ENCODE measurements around the gene PKN2.

PKN2 gene

DNA sequence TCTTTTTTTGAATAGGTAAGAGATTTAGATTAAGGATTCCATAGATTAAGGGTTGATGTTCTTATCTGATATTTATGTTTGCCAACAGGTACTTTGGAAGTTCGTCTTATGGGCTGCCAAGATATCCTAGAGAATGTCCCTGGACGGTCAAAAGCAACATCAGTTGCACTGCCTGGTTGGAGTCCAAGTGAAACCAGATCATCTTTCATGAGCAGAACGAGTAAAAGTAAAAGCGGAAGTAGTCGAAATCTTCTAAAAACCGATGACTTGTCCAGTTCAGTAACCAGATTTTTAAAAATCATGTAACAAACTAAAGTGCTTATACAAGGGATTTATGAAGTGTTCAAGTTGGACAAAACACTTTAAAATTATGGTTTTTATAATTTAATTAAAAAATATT lies 100.5 kb downstream of the PKN2 start:
- Histone ChIP-seq H3K4me2 (ENCODE audit: insufficient read depth, low read length) (no peak overlapping the region), H3K27me3 (ENCODE audit: insufficient read depth, low read length, poor library complexity) (no peaks in the 10 kb centered on the region), H3K79me2 (ENCODE audit: insufficient read depth, low read length) (no peaks in the 10 kb centered on the region), H2AFZ (ENCODE audit: low read depth, low read length) (no peak overlapping the region), H3K9ac (ENCODE audit: low read depth, low read length) (no peak overlapping the region), H3K27ac (ENCODE audit: low read length) (no peak overlapping the region), H3K4me3 (ENCODE audit: low read depth in 1 of 2, low read length in 2 of 2) (no peak overlapping the region), H3K4me1 (ENCODE audit: insufficient read depth, low read length) (no peaks in the 10 kb centered on the region), H3K36me3 (ENCODE audit: insufficient read depth, low read length) (peaks cover 80% of the 10 kb centered on the region), H4K20me1 (ENCODE audit: insufficient read depth, low read length) (no peaks in the 10 kb centered on the region), H3K9me3 (ENCODE audit: insufficient read depth, low read length, severe bottlenecking) (no peaks in the 10 kb centered on the region)
- ATAC-seq (ENCODE audit: insufficient read depth, low read depth) (no peak), DNase-seq (no peak)
- TF ChIP-seq, protein P1, sequence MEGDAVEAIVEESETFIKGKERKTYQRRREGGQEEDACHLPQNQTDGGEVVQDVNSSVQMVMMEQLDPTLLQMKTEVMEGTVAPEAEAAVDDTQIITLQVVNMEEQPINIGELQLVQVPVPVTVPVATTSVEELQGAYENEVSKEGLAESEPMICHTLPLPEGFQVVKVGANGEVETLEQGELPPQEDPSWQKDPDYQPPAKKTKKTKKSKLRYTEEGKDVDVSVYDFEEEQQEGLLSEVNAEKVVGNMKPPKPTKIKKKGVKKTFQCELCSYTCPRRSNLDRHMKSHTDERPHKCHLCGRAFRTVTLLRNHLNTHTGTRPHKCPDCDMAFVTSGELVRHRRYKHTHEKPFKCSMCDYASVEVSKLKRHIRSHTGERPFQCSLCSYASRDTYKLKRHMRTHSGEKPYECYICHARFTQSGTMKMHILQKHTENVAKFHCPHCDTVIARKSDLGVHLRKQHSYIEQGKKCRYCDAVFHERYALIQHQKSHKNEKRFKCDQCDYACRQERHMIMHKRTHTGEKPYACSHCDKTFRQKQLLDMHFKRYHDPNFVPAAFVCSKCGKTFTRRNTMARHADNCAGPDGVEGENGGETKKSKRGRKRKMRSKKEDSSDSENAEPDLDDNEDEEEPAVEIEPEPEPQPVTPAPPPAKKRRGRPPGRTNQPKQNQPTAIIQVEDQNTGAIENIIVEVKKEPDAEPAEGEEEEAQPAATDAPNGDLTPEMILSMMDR (IDR thresholded peaks at IDR 0.05; ENCODE audit: borderline replicate concordance, extremely low read depth, low read length, poor library complexity, severe bottlenecking): no peak

DNA sequence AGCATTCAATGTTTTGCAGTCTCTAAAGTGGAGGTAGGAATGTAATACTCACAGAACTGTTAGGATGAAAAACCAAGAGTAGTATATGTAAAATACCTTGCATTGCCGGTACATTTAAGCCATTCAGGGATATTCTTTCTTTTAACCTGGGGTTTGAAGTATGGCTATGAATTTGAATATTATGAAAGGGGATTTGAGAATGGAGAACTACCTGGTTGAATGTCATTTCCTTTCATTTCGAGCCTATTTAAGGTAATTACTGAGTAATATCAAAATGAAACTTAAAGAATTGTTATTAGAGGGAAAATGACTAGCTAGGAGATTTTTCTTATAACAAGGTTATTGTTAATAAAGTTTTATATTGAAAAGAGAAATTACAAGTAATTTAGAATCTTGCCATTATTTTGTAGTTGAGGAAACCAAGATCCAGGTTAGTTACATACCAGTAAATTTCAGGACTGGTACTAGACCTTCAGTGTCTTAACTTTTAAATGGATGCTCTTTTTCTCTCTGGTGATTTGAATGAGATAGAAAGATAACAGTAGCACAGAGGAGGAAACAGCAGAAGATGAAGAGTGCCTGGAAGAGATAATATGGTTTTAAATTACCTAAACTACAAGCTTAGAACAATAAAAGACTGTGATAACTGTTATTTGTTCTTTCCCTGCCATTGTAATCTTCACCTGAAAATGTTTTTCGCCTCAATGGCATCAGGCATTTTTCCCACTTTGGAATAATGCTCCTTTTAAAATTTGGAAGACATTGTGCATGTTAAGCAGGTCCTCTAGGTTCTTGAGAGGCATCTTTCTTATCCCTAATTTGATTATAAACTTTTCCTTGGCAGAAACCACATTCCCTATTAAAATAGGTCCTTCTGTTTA lies 103.2 kb downstream of the PKN2 start:
- Histone ChIP-seq H4K20me1 (ENCODE audit: insufficient read depth, low read length) (no peaks in the 10 kb centered on the region), H3K4me3 (ENCODE audit: low read depth in 1 of 2, low read length in 2 of 2) (no peak overlapping the region), H3K27ac (ENCODE audit: low read length) (no peak overlapping the region), H3K79me2 (ENCODE audit: insufficient read depth, low read length) (no peaks in the 10 kb centered on the region), H3K9ac (ENCODE audit: low read depth, low read length) (no peak overlapping the region), H3K4me2 (ENCODE audit: insufficient read depth, low read length) (no peak overlapping the region), H3K36me3 (ENCODE audit: insufficient read depth, low read length) (peaks cover 79% of the 10 kb centered on the region), H2AFZ (ENCODE audit: low read depth, low read length) (no peak overlapping the region), H3K27me3 (ENCODE audit: insufficient read depth, low read length, poor library complexity) (no peaks in the 10 kb centered on the region), H3K9me3 (ENCODE audit: insufficient read depth, low read length, severe bottlenecking) (no peaks in the 10 kb centered on the region), H3K4me1 (ENCODE audit: insufficient read depth, low read length) (no peaks in the 10 kb centered on the region)
- TF ChIP-seq, protein P1 (IDR thresholded peaks at IDR 0.05; ENCODE audit: borderline replicate concordance, extremely low read depth, low read length, poor library complexity, severe bottlenecking): no peak
- no peak for TF ChIP-seq EZH2 (IDR thresholded peaks at IDR 0.05; ENCODE audit: borderline replicate concordance, low read depth, low read length, severe bottlenecking)
- ATAC-seq (ENCODE audit: insufficient read depth, low read depth) (no peak), DNase-seq (no peak)

DNA sequence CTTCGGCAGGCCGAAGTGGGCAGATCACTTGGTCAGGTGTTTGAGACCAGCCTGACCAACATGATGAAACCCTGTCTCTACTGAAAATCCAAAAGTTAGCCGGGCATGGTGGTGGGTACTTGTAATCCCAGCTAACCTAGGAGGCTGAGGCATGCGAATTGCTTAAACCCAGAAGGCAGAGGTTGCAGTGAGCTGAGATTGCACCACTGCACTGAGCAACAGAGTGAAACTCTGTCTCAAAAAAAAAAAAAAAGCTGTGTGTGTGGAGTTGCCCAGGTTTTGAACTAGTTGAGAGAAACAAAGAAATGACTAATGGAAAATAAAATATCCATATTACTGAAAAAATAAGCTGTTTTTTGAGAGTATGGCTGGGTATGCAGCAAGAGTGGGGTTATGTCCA lies 107.1 kb downstream of the PKN2 start:
- Histone ChIP-seq H3K36me3 (ENCODE audit: insufficient read depth, low read length) (peaks cover 74% of the 10 kb centered on the region), H2AFZ (ENCODE audit: low read depth, low read length) (no peak overlapping the region), H3K4me3 (ENCODE audit: low read depth in 1 of 2, low read length in 2 of 2) (no peak overlapping the region), H3K4me2 (ENCODE audit: insufficient read depth, low read length) (no peak overlapping the region), H3K9me3 (ENCODE audit: insufficient read depth, low read length, severe bottlenecking) (no peaks in the 10 kb centered on the region), H3K79me2 (ENCODE audit: insufficient read depth, low read length) (no peaks in the 10 kb centered on the region), H3K27me3 (ENCODE audit: insufficient read depth, low read length, poor library complexity) (no peaks in the 10 kb centered on the region), H3K27ac (ENCODE audit: low read length) (no peak overlapping the region), H4K20me1 (ENCODE audit: insufficient read depth, low read length) (no peaks in the 10 kb centered on the region), H3K4me1 (ENCODE audit: insufficient read depth, low read length) (no peaks in the 10 kb centered on the region), H3K9ac (ENCODE audit: low read depth, low read length) (no peak overlapping the region)
- no peak for DNase-seq
- no peak for ATAC-seq (ENCODE audit: insufficient read depth, low read depth)
- TF ChIP-seq, protein P1 (IDR thresholded peaks at IDR 0.05; ENCODE audit: borderline replicate concordance, extremely low read depth, low read length, poor library complexity, severe bottlenecking): no peak
- TF ChIP-seq EZH2 (IDR thresholded peaks at IDR 0.05; ENCODE audit: borderline replicate concordance, low read depth, low read length, severe bottlenecking): no peak

Data from DND-41 (cell line).